Measurements from ENCODE around the gene SLC25A47.

Gene SLC25A47

DNA sequence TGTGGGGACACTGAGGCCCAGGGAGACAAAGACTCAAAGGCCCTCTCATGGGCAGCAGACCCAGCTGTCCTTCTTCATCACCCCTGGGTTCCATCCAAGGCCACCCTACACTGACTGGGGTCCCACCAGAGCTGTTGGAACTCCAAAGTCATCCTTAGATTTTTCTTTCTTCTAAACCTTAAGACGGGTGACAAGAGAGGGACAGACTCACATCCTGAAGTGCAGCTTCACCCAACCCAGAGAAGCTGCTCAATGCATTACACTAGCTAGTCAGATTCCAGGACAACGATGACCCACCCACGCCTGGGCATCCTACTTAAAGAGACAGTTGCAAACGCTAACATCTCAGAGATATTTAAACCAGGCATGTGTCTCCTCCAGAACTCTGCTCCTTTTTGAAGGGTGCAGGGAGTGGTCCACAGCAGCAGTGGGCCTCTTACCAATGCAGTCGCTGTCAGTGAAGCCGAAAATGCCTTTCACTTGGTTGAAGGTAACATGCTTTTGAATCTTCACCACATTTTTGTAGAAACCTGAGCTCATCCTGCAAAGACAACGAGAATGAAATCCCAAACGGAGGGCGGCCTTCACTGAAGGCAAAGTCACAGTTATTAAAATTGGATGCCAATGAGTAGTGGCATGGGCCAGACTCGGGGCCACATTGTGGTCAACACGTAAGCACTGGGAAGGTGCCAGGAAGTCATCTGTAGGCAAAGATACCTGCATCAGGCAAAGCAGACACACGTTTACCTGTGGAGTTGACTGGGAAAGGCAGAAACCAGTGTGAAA is 23.4 kb downstream of the SLC25A47 start:
- FAIRE-seq (no peak), DNase-seq (ENCODE audit: low spot score) (no peak)

DNA sequence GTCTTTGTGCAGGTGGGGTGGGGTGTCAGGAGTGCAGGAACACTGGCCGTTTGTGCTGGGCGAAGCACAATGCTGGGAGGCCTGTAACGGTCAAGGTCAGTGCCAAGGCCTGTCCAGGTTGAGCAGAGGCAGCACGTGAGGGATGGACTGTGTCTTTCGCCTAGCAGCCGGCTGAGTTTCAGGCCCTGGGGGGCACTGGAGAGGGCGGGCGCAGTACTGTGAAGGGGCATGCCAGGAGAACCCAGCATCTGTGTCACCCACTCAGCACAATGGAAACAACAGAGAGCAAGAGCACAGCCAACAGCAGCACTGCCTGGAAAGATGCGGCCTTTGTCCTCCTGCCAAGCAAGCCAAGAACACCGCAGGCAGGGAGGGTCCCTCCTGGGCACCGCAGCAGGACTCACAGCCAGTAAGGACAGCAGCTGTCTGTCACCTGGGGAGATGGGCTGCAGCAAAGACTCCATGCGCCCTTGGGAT is 25.2 kb downstream of the SLC25A47 start:
- FAIRE-seq: no peak
- no peak for DNase-seq (ENCODE audit: low spot score)

DNA sequence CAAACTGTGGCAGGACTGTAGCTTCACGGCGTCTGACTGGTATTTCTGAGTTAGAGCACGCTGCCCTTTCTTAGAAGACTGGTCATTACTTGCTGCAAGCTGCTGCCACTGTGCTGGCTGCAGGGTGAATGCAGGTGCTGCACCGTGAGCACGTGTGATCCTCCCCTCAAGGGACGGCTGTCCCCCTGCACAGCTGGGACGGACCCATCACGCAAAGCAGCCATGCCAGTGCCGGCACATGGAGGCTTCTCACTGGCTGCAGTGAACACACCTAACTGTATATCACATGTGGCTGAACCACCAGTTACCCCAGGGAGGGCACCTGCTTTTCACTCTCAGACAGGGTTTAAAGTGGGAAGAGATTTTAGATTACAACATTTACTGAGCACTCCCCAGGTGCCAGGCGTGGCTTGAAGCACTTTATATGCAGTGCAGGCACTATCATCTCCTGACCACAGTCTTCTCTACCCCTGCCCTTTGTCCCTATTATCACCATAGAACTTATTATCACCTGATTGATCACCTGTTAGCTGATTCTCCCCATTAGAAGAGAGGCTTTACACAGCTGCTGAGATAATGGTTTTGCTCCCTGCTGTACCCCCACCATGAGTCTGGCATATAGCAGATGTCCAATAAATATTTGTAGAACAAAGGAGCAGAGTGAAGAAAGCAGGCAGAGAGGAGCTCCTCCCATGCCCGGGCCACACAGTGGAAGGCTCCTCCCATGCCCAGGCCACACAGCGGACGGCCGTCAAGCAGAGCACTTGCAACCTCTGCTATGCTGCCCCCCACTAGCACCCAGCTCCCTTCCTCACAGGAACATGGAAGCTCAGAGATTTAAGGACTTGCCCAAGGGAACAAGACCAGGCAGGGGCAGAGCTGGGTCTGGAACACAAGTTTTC is 25.9 kb downstream of the SLC25A47 start:
- FAIRE-seq (no peak), DNase-seq (ENCODE audit: low spot score) (no peak)

DNA sequence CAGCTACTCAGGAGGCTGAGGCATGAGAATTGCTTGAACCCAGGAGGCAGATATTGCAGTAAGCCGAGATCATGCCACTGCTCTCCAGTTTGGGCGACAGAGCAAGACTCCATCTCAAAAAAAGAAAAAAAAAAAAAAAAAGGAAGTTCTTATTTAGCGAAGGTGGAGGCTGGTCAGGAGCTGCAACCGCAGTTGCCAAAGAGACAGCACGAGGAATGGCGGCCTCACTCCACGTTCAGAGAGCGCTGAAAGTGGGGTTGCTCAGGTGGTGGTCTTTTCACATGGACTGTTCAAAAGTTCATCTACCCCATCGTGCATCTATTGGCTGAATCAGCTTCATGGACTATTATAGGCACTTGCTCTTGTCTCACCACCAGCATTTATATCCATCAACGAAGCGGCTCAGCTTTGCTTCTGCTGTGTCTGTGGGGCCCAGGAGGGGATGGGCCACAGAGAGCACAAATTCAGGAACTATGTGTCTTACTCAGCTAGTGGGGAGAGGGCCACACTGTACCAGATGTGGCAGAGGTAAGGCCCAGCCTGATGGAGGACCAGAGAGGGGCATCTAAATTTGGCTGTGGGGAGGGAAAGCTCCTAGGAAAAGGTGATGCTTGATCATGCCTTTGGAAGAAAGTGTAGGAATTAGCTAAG is 27.3 kb downstream of the SLC25A47 start:
- no peak for FAIRE-seq
- no peak for DNase-seq (ENCODE audit: low spot score)

DNA sequence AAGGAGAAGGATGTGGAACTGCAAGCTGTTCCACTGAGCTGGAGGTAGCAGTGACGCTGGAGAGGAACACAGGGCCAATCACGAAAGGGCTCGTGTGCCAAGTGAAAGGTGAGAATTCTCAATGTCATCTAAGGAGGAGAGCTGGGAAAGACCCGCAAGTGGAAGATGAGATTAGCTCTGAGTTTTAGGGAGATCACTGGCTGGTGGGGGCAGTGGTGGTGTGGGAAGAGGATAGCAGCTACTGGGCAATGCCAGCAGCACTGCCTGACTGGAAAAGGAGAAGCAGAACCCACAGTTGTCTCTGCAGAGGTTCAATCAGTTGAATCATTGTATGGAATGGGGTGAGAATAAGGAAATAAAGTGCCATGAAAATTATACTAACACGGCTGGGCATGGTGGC is 27.8 kb downstream of the SLC25A47 start:
- DNase-seq (ENCODE audit: low spot score) (no peak), FAIRE-seq (no peak)

DNA sequence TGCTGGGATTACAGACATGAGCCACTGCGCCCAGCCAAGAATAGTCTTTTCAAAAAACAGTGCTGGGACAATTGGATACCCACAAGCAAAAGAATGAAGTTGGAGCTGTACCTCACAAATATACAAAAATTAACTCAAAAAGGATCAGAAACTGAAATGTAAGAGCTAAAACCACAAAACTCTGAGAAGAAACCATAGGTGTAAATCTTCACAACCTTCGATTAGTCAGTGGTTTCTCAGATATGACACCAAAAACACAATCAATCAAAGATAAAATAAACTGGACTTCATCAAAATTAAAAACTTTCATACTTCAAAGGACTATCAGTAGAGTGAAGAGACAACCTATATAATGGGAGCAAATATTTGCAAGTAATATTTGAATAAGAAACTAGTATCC is 35.3 kb downstream of the SLC25A47 start:
- FAIRE-seq (no peak), DNase-seq (ENCODE audit: low spot score) (no peak)

DNA sequence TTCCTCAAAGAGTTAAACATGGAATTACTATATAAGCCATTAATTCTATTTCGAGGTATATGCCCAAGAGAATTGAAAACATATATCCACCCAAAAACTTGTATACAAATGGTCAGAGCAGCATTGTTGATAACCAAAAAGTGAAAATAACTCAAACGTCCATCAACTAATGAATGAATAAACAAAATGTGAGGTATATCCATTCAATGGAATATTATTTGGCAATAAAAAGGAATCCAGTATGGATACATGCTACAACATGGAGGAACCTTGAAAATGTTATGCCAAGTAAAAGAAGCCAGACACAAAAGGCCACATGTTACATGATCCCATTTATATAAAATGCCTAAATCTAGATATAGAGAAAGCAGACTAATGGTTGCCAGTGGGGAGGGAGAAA is 36.0 kb downstream of the SLC25A47 start:
- no peak for DNase-seq (ENCODE audit: low spot score)
- no peak for FAIRE-seq

DNA sequence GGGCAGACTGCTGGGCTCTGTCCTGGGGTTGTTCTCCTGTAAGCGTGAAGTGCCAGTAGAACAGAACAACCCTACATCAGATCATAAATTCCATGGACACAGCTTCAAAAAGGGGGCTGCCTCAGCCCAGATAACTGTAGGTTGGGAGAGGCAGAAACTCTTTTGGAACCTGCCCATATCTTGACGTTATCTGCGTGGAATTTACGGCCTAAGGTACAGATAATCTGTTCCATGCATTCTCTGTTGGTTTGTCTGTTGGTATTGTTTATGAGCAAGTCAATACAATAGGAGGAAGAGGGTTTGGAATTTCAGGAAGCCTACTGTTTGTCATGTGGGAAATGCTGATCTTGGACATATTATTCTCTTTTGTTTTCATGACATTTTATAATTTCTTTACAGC is 36.7 kb downstream of the SLC25A47 start:
- FAIRE-seq: no peak
- no peak for DNase-seq (ENCODE audit: low spot score)

DNA sequence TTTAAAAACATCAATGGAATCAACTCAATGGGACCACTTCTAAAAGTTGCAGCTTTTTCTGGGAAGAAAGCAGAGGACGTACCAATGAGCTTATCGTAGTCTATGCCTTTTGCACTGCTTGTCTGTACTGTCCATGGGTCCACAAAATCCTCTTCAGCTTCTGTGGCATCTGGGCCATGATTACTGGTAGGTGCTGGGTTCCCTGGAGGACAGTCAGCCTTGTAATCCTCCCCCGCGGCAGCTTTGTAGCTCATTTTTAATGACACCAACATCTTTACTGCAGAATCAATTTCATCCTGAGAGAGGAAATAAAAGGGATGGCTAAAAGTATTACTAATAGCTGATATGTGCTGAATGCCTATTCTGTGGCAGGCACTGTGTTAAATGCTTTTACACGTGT is 38.5 kb downstream of the SLC25A47 start:
- DNase-seq (ENCODE audit: low spot score) (no peak), FAIRE-seq (no peak)

DNA sequence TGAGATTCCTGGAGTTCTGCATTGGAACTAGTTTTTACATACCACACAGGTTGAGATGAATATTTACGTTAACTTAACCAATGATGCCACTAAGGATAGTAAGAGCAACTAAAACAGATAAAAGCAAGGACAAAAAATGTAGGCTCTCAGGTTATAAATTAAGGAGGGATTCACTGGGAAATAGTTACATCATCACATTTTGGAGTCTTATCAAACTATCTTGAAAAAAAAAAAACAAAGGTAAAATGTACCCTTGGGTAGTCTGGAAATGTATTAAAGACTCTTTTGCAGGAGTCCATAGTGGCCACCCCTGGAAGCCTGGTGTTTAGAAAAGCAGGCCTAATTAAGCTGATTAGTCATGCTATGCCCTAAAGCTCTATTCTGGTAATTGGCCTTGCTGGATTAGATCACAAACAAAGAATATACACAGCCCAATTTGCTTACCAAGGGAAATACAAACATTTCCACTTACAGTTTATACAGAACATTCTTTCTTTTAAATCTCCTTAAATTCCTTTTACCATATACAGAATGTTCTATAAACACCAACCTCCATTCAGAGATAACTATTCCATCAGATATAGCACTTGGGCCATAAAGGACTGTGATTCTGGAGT is 39.3 kb downstream of the SLC25A47 start:
- no peak for FAIRE-seq
- no peak for DNase-seq (ENCODE audit: low spot score)

DNA sequence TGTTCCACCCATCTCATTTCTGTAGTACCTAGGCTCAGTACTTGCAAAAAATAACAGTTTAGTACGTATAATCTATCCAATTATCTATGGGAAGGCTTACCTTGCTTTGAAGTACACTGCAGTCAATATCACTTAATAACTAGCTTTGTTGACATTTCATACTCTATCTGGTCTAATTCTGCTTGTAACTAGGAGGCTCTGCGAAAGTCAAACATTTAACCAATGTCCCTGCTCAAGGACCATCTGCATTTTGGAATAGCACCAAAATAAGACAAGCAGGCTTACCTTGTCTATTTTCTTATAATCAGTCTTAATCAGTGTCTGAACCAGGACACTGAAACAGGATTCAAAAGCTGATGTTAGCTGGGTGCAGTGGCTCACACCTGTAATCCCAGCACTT is 39.9 kb downstream of the SLC25A47 start:
- FAIRE-seq: no peak
- DNase-seq (ENCODE audit: low spot score): no peak

DNA sequence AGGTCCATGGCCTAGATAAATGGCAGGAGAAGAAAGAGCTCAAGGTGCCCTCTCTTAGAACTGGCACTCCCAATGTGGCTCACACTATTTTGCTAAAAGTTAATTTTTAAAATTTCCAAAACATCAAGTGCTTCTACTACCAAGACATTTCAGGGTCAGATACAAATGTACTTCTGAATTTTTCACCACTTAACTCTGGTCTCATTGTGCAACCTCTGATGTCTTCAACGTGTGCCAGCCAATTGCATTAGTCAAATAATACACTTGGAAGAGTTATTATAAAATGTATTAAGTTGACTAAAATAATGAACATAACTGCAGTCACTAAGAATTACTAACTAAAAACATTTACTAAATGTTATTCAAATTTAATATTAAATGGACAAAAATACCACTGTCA is 41.3 kb downstream of the SLC25A47 start:
- no peak for DNase-seq (ENCODE audit: low spot score)
- no peak for FAIRE-seq

DNA sequence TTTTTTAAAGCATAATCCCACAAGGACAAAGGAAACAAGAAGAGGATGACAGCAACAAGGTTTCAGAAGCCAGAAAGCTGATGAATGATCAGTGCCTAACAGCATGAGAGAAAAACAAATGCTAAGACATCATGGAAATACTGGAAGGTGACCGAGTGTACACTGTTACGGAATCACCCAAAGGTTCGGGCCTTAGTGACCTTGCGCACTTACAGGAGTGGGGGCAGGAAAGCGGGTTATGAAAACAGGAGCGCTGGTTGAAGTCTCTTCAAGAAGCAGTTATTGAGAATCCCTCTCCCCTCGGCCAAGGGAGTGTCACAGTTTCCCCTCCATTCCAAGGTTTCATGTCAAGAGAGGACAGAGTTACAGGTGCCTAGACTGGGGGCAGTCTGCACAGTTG is 42.6 kb downstream of the SLC25A47 start:
- FAIRE-seq: no peak
- no peak for DNase-seq (ENCODE audit: low spot score)

DNA sequence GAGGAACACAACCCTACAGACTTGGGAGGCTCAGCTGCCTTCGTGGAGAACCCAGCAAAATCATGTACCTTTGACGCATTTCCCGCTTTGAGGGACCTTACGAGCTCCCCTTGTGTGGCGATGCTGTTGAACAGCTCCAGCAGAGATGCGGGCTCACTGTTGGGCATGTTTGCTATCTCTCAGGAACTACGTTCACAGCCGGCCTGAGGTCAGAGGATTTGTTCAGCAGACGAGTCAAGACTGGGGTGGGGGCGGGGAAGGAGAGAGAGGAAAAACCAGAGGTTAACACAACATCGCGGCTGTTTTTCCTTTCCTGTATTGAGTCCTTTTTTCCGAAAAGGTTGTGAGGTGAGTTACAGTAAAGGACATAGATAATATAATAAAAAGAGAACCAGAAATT is 45.9 kb downstream of the SLC25A47 start:
- DNase-seq (ENCODE audit: low spot score) (no peak), FAIRE-seq (no peak)

DNA sequence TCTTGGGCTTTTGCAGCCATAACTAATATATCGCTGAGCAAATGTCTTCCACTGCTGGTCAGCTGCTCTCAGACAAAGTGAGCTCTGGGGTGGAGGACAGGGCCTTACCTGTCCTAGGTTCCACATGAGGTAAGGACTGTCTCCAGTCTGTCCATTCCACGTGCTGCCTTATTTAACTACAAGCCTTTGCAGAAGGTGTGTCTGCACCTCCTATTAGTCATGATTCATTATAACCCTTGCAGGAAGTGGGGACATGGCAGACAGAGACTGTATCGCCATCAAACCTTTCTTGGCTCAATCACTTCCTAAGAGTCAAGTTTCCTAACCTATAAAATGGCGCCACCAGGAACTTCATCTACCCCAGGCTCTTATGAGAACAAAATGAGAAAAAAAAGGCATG is 46.9 kb downstream of the SLC25A47 start:
- DNase-seq (ENCODE audit: low spot score) (no peak), FAIRE-seq (no peak)

DNA sequence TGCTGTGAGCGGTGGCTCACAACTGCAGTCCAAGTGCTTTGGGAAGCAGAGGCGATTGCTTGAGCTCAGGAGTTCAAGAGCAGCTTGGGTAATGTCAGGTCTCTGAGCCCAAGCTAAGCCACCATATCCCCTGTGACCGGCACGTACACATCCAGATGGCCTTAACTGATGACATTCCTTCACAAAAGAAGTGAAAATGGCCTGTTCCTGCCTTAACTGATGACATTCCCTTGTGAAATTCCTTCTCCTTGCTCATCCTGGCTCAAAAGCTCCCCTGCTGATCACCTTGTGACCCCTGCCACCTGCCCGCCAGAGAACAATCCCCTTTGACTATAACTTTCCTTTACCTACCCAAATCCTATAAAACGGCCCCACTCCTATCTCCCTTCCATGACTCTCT is 48.6 kb downstream of the SLC25A47 start:
- no peak for FAIRE-seq

DNA sequence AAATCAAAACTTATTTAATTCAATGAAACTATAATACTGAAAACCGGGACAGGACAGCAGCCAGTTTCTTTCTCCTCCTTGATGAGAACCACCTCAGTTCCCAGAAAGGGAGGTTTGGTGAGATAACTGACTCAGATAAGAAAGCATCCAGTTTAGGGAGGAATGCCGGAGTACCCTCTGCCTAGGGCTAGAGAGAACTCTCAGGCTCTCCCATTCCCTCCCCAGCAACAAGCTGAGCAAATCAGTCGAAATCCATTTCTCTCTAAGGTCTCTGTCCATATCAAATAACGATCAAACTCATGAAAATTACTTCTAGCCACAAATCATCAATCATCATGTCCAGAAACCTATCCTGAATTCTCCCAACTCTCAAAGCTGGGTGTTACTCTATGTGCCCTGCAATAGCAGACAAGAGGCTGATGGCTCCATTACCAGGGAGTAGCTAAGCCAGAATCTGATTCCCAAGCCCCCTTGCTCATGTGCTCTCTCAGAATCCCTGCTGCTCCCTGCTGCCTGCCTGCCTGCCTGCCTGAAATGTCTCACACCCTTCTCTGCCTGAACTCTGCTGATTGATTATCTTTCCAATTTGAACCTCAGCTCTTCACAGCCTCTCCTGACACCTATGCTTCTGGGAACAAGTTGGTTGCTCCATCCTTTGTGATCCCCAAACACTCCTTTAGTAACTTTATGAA is 49.4 kb downstream of the SLC25A47 start:
- FAIRE-seq: no peak
- no peak for DNase-seq (ENCODE audit: low spot score)

More for the DNA sequence above, 48.6 kb downstream of the SLC25A47 start:
- no peak for DNase-seq (ENCODE audit: low spot score)

DNA sequence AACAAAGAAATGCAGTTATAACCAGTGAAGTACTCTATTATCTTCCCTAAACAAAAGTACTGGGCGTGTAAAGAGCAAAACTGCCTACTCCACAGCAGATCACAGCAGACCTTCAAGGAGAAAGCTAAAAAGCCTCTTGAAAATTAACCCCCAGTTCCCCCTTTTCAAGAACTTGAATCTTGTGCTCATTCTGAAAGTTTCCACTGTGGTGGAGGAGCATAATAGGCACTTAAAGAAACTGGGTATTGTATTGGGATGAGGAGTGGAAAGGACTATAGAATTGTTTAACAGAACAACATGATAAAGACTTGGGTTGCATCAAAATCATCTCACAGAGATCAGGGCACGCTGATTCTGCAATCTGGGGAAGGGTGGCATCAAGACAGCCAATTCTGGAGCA is 51.1 kb downstream of the SLC25A47 start:
- no peak for DNase-seq (ENCODE audit: low spot score)
- no peak for FAIRE-seq

DNA sequence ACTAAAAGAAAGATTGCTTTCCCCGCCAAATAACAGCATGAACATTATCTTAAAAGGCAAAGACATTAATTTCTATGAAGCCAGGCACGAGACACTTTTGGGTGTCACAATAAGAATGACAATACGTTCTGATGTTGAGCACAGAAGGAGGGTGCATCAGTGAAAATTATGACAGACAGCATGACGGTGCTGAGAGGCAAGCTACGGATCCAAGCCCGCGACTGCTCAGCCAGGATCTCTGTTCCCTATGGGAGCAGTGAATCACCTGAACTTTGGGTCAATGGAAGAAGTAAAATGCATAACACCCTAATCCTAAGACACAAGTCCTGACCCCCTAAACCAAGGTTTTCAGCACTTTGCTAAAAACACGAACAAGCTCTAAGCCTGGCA is 51.7 kb downstream of the SLC25A47 start:
- no peak for DNase-seq (ENCODE audit: low spot score)
- FAIRE-seq: no peak

DNA sequence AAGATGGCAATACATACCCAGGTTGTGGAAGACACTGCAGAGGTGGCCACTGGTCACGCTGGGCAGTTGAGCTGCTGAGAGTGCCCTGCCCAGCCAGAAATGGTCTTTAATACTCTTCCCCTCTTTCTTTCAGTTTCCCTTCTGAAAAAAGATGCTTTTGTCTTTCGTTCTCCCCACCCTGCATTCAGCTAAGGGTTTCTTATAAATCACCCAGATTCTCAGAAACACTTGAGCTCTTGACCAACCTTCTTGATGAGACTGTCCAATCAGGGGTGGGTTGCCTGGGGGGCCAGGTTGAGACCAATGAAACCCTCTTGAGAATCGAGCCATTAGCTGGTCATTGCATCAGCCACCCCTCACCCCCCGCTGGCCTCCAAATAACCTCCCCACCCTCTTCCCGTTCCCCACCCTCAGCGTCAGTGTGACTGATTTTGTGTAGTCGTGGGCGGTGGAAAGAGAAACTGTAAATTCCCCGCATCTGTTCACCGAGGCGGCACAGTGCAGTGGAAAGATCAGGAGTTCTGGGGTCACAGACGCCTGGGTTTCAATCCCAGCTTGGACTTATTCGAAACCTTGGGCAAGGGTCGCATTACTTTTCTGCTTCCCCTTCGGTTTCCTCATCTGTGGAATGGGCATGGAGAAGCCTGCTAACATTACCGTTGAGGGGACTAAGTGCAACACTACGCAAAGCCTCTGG is 52.3 kb downstream of the SLC25A47 start:
- DNase-seq (ENCODE audit: low spot score) (peak; percentile 44), FAIRE-seq (no peak)
